Esophagus muscularis mucosa (tissue), 4 donors: Measurements from ENCODE around the gene PUDP. TPM values are rescaled to one million over a fixed set of nuclear protein-coding genes. Genes with fewer than 3 reads are reported as not detected.

ENCODE experiments used
- DNase-seq: peaks from one replicate; pipeline ENCODE4 v3.0.0-alpha.2; 2017; ENCODE audit errors: extremely low spot score
- H3K27ac ChIP-seq, 4 donors: fragments of 200-600 bp; sonication (generic); replicated peaks in 1 of 4; 1 replicate in 3 of 4; 2 replicates in 1 of 4; pipeline ENCODE4 v1.5.1; 2016 to 2019; ENCODE audit warnings: mild to moderate bottlenecking in 1 of 4
- H3K27me3 ChIP-seq, 4 donors: fragments of 200-600 bp; sonication (generic); one replicate each; pipeline versions ENCODE4 v1.5.1 to v1.6.0; 2016 to 2019
- H3K36me3 ChIP-seq, 4 donors: fragments of 200-600 bp; sonication (generic); one replicate each; pipeline ENCODE4 v1.5.1; 2016 to 2019
- H3K4me1 ChIP-seq, 4 donors: fragments of 200-600 bp; sonication (generic); one replicate each; pipeline ENCODE4 v1.5.1; 2016 to 2019
- H3K4me3 ChIP-seq, 4 donors: fragments of 200-600 bp; sonication (generic); 1 replicate in 2 of 4; 2 replicates in 2 of 4; pipeline ENCODE4 v1.5.1; 2016 to 2019; ENCODE audit warnings: mild to moderate bottlenecking in 4 of 4, moderate library complexity in 1 of 4
- H3K9me3 ChIP-seq, 4 donors: fragments of 200-600 bp; sonication (generic); 1 replicate in 3 of 4; 2 replicates in 1 of 4; pipeline ENCODE4 v1.5.1; 2016 to 2019
- CTCF ChIP-seq, 3 experiments: fragments of 200-600 bp in 2 of 3; fragments of 450-650 bp in 1 of 3; sonication (generic) in 2 of 3; IDR thresholded peaks; one replicate each; pipeline ENCODE4 v1.5.1; 2017 to 2019; ENCODE audit warnings: antibody characterized with exemption in 3 of 3, mild to moderate bottlenecking in 2 of 3, moderate library complexity in 1 of 3
- EP300 ChIP-seq: sonication (generic); formaldehyde crosslinking; IDR thresholded peaks from one replicate; pipeline ENCODE4 v1.6.1; 2017; ENCODE audit warnings: antibody characterized with exemption
- POLR2A ChIP-seq: fragments of 450-650 bp; IDR thresholded peaks from one replicate; pipeline ENCODE4 v1.6.1; 2017; ENCODE audit warnings: antibody characterized with exemption, moderate library complexity, mild to moderate bottlenecking, low read depth
- POLR2AphosphoS5 ChIP-seq, 2 donors: sonication (generic); formaldehyde crosslinking; IDR thresholded peaks; one replicate each; pipeline ENCODE4 v1.6.1; 2017; ENCODE audit warnings: antibody characterized with exemption in 2 of 2
- WGBS: methylation state at CpG from one replicate; pipeline ENCODE4 v1.1.5; 2018; 5-methylcytosine and 5-hydroxymethylcytosine counted together
- intact Hi-C: fragments of 100-400 bp; cut with DNase I; formaldehyde crosslinking; loops from one replicate; pipeline ENCODE4 v1.15.1; 2023
- total RNA-seq, 4 donors: library from RNA; depleted of rRNA; stranded (reverse); fragments of >200 nt; gene quantifications; one replicate each; pipeline versions ENCODE4 v1.1.0 to v1.2.1, GENCODE V29; 2016

The PUDP gene
- total RNA-seq, 4 donors from 2014 or later = 5.6 to 14.2 (median 9.1) TPM

GRCh38 chrX:7120878-7121219 is 27.1 kb downstream of the PUDP start:
- no peak for DNase-seq
- 58% methylated on average over 2 of the region's 2 CpGs for WGBS
- H3K27me3 ChIP-seq = no peaks in the 10 kb centered on the region
- no peaks in the 10 kb centered on the region for H3K36me3 ChIP-seq
- H3K4me3 ChIP-seq = no peak overlapping the region
- H3K27ac ChIP-seq = no peak overlapping the region
- TF ChIP-seq CTCF (IDR thresholded peaks at IDR 0.05) (no peak), POLR2A (no peak), POLR2AphosphoS5 (IDR thresholded peaks at IDR 0.05) (no peak), EP300 (no peak)
- peaks cover 14 to 19% (median 17%) of the 10 kb centered on the region in 4 donors for H3K4me1 ChIP-seq
- intact Hi-C loops = no loop called here
- no peaks in the 10 kb centered on the region for H3K9me3 ChIP-seq

- DNase-seq = no peak
- H3K9me3 ChIP-seq = no peaks in the 10 kb centered on the region
- H3K27ac ChIP-seq = no peak overlapping the region
- no peaks in the 10 kb centered on the region for H3K27me3 ChIP-seq
- no peak for TF ChIP-seq EP300
- TF ChIP-seq POLR2AphosphoS5 (IDR thresholded peaks at IDR 0.05) = no peak
- no peak for TF ChIP-seq POLR2A
- TF ChIP-seq CTCF (IDR thresholded peaks at IDR 0.05) = no peak
- intact Hi-C loops = no loop called here
- no peak overlapping the region for H3K4me3 ChIP-seq
- peaks cover 14 to 26% (median 17%) of the 10 kb centered on the region in 4 donors for H3K4me1 ChIP-seq
- H3K36me3 ChIP-seq = no peaks in the 10 kb centered on the region
- WGBS = 96% methylated on average over 7 of the region's 7 CpGs
Measured at GRCh38 chrX:7119950-7120877, 27.7 kb downstream of the PUDP start.

GRCh38 chrX:7117587-7117986 is 30.4 kb downstream of the PUDP start:
- H3K4me3 ChIP-seq = no peak overlapping the region
- WGBS = 94% methylated on average over 2 of the region's 3 CpGs
- intact Hi-C loops = no loop called here
- H3K9me3 ChIP-seq = no peaks in the 10 kb centered on the region
- H3K27me3 ChIP-seq = no peaks in the 10 kb centered on the region
- peaks cover 14 to 29% (median 17%) of the 10 kb centered on the region in 4 donors for H3K4me1 ChIP-seq
- no peaks in the 10 kb centered on the region for H3K36me3 ChIP-seq
- no peak overlapping the region for H3K27ac ChIP-seq
- DNase-seq = no peak
- TF ChIP-seq POLR2A (no peak), CTCF (IDR thresholded peaks at IDR 0.05) (no peak), POLR2AphosphoS5 (IDR thresholded peaks at IDR 0.05) (no peak), EP300 (no peak)

- TF ChIP-seq POLR2A = no peak
- TF ChIP-seq CTCF (IDR thresholded peaks at IDR 0.05) = no peak
- no peak for TF ChIP-seq POLR2AphosphoS5 (IDR thresholded peaks at IDR 0.05)
- no peak for TF ChIP-seq EP300
- H3K36me3 ChIP-seq = no peaks in the 10 kb centered on the region
- no peak overlapping the region for H3K4me3 ChIP-seq
- 95% methylated on average over 3 of the region's 3 CpGs for whole genome bisulfite sequencing
- H3K4me1 ChIP-seq = peaks cover 9 to 25% (median 12%) of the 10 kb centered on the region in 4 donors
- H3K27me3 ChIP-seq = no peaks in the 10 kb centered on the region
- no peak for DNase-seq
- no peaks in the 10 kb centered on the region for H3K9me3 ChIP-seq
- H3K27ac ChIP-seq = no peak overlapping the region
- intact Hi-C loops = no loop called here
Measured at GRCh38 chrX:7116081-7116480, 31.9 kb downstream of the PUDP start.
